HFF-Myc (cell line): ENCODE data around the gene NLGN1.

Source experiments
- DNase-seq: peaks from one replicate; pipeline ENCODE4 v3.0.0-alpha.2; 2011; ENCODE audit warnings: low read depth; ENCODE audit errors: extremely low read depth
- H3K4me3 ChIP-seq: replicated peaks from 2 replicates; pipeline ENCODE4 v1.5.1; 2011; ENCODE audit warnings: low read depth, mild to moderate bottlenecking, control low read depth, low read length
- CTCF ChIP-seq: IDR thresholded peaks from 2 replicates; pipeline ENCODE4 v1.5.1; 2012; ENCODE audit warnings: mild to moderate bottlenecking, low read depth, low read length, control low read depth; ENCODE audit errors: missing control alignments

Gene NLGN1

GRCh38 chr3:173700336-173700735 lies 302.8 kb downstream of the NLGN1 start:
- no peak overlapping the region for H3K4me3 ChIP-seq
- TF ChIP-seq CTCF = no peak
- DNase-seq = no peak

- no peak for DNase-seq
- no peak for TF ChIP-seq CTCF
Measured at GRCh38 chr3:173702561-173702960, 305.0 kb downstream of the NLGN1 start.

GRCh38 chr3:173703771-173704170 lies 306.2 kb downstream of the NLGN1 start:
- TF ChIP-seq CTCF = no peak
- H3K4me3 ChIP-seq = no peak overlapping the region
- no peak for DNase-seq

More at GRCh38 chr3:173702561-173702960, 305.0 kb downstream of the NLGN1 start:
- H3K4me3 ChIP-seq = no peak overlapping the region

- no peak for DNase-seq
- H3K4me3 ChIP-seq = no peak overlapping the region
- TF ChIP-seq CTCF = no peak
Measured at GRCh38 chr3:173706630-173707029, 309.1 kb downstream of the NLGN1 start.

GRCh38 chr3:173708191-173708590 lies 310.6 kb downstream of the NLGN1 start:
- no peak for TF ChIP-seq CTCF
- no peak for DNase-seq
- no peak overlapping the region for H3K4me3 ChIP-seq

GRCh38 chr3:173709026-173709425 lies 311.5 kb downstream of the NLGN1 start:
- TF ChIP-seq CTCF = no peak
- no peak overlapping the region for H3K4me3 ChIP-seq
- DNase-seq = no peak

- no peak for TF ChIP-seq CTCF
- no peak for DNase-seq
- no peak overlapping the region for H3K4me3 ChIP-seq
Measured at GRCh38 chr3:173711619-173712018, 314.1 kb downstream of the NLGN1 start.
